ENCODE results near the gene SMARCB1.
A peak's percentile ranks its signal among the peaks of the same experiment; 100 is the strongest.

GRCh38 chr22:23834793-23835483 is 48.2 kb downstream of the SMARCB1 start:
- TF ChIP-seq TAF1 (IDR thresholded peaks at IDR 0.05; ENCODE audit: low read depth, low read length) (no peak), POLR2AphosphoS5 (IDR thresholded peaks at IDR 0.05; ENCODE audit: low read depth, low read length) (0 out of 2 replicates have a peak, but pooled peaks have one; percentile 21), SPI1 (IDR thresholded peaks at IDR 0.05; ENCODE audit: low read depth, low read length) (no peak), POLR2A (IDR thresholded peaks at IDR 0.05; ENCODE audit: low read depth, low read length) (no peak)
